ENCODE data around the gene DPEP2. TPM values are rescaled to one million over a fixed set of nuclear protein-coding genes. Genes with fewer than 3 reads are reported as not detected.

Gene DPEP2
- total RNA-seq, 2 donors from 2014 or later, result 42.7 to 51.2 TPM

GRCh38 chr16:67951485-67951884, 47.8 kb downstream of the DPEP2 start:
- Mint-ChIP-seq H3K27me3 (no peaks in the 10 kb centered on the region), H3K4me1 (peaks cover 3% of the 10 kb centered on the region), H3K4me3 (no peak overlapping the region), H3K27ac (no peak overlapping the region), H3K36me3 (ENCODE audit: low read depth) (no peaks in the 10 kb centered on the region)
- no peaks in the 10 kb centered on the region for H3K9me3 ChIP-seq (ENCODE audit: control insufficient read depth, low read length, poor library complexity, severe bottlenecking)
- no peak for DNase-seq
- no peak for ATAC-seq

DNA sequence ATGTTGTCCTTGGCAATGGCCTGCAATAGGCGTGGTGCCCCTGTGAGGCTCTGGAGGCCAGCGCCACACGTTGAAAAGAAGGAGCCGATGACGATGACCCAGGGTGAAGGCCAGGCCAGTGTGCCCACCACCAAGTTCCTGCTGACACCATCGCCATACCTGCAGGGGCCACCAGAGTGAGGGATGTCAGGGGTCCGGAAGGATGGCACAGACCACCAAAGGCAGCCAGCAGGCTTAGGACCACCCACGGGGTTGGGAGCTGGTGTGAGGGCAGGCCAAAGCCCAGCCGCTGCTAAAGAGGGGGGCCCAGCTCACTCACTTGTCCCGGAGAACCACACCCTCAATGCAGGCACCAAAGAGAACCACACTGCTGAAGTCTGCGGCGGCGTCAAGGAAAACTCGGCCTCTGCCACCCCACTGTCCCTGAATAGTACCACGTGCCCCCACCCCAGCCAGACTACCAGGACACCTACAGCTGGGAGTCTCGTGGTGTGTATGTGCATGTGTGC, 48.9 kb downstream of the DPEP2 start:
- no peaks in the 10 kb centered on the region for H3K27me3 Mint-ChIP-seq
- DNase-seq, result no peak
- no peaks in the 10 kb centered on the region for H3K36me3 Mint-ChIP-seq (ENCODE audit: low read depth)
- ATAC-seq, result no peak
- H3K4me3 Mint-ChIP-seq, result no peak overlapping the region
- no peak overlapping the region for H3K27ac Mint-ChIP-seq
- H3K9me3 ChIP-seq (ENCODE audit: control insufficient read depth, low read length, poor library complexity, severe bottlenecking), result no peaks in the 10 kb centered on the region
- H3K4me1 Mint-ChIP-seq, result peaks cover 3% of the 10 kb centered on the region

GRCh38 chr16:67949645-67950044, 49.6 kb downstream of the DPEP2 start:
- H3K4me1 Mint-ChIP-seq, result peaks cover 3% of the 10 kb centered on the region
- ATAC-seq, result no peak
- no peaks in the 10 kb centered on the region for H3K9me3 ChIP-seq (ENCODE audit: control insufficient read depth, low read length, poor library complexity, severe bottlenecking)
- no peak overlapping the region for H3K27ac Mint-ChIP-seq
- H3K27me3 Mint-ChIP-seq, result no peaks in the 10 kb centered on the region
- no peak for DNase-seq
- H3K4me3 Mint-ChIP-seq, result no peak overlapping the region
- no peaks in the 10 kb centered on the region for H3K36me3 Mint-ChIP-seq (ENCODE audit: low read depth)

GRCh38 chr16:67948015-67948414, 51.3 kb downstream of the DPEP2 start:
- DNase-seq, result no peak
- H3K4me3 Mint-ChIP-seq, result no peak overlapping the region
- H3K9me3 ChIP-seq (ENCODE audit: control insufficient read depth, low read length, poor library complexity, severe bottlenecking), result no peaks in the 10 kb centered on the region
- H3K27ac Mint-ChIP-seq, result peak overlapping the region; percentile 70
- H3K36me3 Mint-ChIP-seq (ENCODE audit: low read depth), result no peaks in the 10 kb centered on the region
- no peak for ATAC-seq
- H3K4me1 Mint-ChIP-seq, result peaks cover 3% of the 10 kb centered on the region
- H3K27me3 Mint-ChIP-seq, result no peaks in the 10 kb centered on the region

- H3K36me3 Mint-ChIP-seq (ENCODE audit: low read depth), result no peaks in the 10 kb centered on the region
- H3K9me3 ChIP-seq (ENCODE audit: control insufficient read depth, low read length, poor library complexity, severe bottlenecking), result no peaks in the 10 kb centered on the region
- no peaks in the 10 kb centered on the region for H3K27me3 Mint-ChIP-seq
- no peak for DNase-seq
- H3K4me3 Mint-ChIP-seq, result no peak overlapping the region
- ATAC-seq, result no peak
- peaks cover 5% of the 10 kb centered on the region for H3K4me1 Mint-ChIP-seq
- H3K27ac Mint-ChIP-seq, result no peak overlapping the region
Measured at GRCh38 chr16:67946966-67947558, 52.2 kb downstream of the DPEP2 start.

GRCh38 chr16:67946128-67946569, 53.1 kb downstream of the DPEP2 start:
- H3K9me3 ChIP-seq (ENCODE audit: control insufficient read depth, low read length, poor library complexity, severe bottlenecking), result no peaks in the 10 kb centered on the region
- H3K27ac Mint-ChIP-seq, result no peak overlapping the region
- H3K4me3 Mint-ChIP-seq, result no peak overlapping the region
- ATAC-seq (no peak), DNase-seq (no peak)
- H3K27me3 Mint-ChIP-seq, result no peaks in the 10 kb centered on the region
- no peaks in the 10 kb centered on the region for H3K36me3 Mint-ChIP-seq (ENCODE audit: low read depth)
- H3K4me1 Mint-ChIP-seq, result peaks cover 8% of the 10 kb centered on the region

DNA sequence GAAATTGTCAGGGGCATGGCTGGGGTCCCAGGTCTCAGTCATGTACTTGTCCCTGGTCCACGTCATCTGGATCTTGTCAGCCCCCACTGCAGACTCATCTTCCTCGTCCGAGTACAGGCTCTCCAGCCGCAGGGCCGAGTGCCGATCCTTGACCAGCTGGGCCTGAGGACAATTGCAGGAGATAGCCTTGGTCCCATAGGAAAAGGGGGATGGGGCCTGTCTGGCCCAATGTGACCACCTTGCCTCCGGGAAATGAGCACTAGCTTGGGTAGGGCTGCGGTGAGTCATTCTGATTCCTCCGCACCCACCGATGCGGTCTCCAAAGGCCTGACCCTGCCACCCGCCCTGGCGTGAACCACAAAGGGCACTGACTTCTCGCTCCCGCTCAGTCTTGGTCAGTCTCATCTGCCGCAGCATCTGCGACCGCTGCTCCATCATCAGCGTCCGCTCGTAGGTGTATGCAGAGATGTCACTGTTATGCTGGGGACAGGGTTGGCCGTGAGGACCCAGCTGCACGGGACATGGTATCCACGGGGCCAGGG, 53.8 kb downstream of the DPEP2 start:
- no peak for ATAC-seq
- Mint-ChIP-seq H3K27ac (no peak overlapping the region), H3K36me3 (ENCODE audit: low read depth) (no peaks in the 10 kb centered on the region), H3K27me3 (no peaks in the 10 kb centered on the region), H3K4me3 (no peak overlapping the region), H3K4me1 (peaks cover 8% of the 10 kb centered on the region)
- no peak for DNase-seq
- H3K9me3 ChIP-seq (ENCODE audit: control insufficient read depth, low read length, poor library complexity, severe bottlenecking), result no peaks in the 10 kb centered on the region

GRCh38 chr16:67944690-67945391, 54.4 kb downstream of the DPEP2 start:
- no peak for ATAC-seq
- Mint-ChIP-seq H3K36me3 (ENCODE audit: low read depth) (no peaks in the 10 kb centered on the region), H3K27ac (no peak overlapping the region), H3K4me1 (peaks cover 14% of the 10 kb centered on the region), H3K27me3 (no peaks in the 10 kb centered on the region), H3K4me3 (no peak overlapping the region)
- no peaks in the 10 kb centered on the region for H3K9me3 ChIP-seq (ENCODE audit: control insufficient read depth, low read length, poor library complexity, severe bottlenecking)
- DNase-seq, result no peak

- no peak for ATAC-seq
- H3K27ac Mint-ChIP-seq, result no peak within 1 kb of the TSS
Measured at GRCh38 chr16:67943619-67944504, 55.4 kb downstream of the DPEP2 start, which contains the start of gene LCAT. LCAT (minus strand) TSS chr16:67944120; CDS start chr16:67944101, 19 bp downstream.

DNA sequence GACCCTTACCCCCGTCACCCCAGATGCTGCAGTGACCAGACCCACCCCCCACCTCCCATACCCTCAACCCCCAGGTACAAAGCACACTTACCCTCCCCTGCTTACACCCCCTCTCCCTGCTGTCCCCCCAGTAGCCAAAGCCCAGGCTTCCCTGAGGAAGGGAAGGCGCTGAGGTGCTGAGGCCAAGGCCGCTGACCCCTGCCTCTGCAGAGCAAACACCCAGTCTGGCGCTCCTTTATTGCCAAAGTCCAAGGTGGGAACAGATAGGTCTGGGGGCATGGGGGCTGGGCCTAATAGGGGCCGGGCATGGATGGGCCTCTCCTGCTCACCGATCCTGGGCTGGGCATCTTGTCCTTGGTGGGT, 56.0 kb downstream of the DPEP2 start:
- DNase-seq, result no peak
- no peak overlapping the region for H3K4me3 Mint-ChIP-seq
- H3K9me3 ChIP-seq (ENCODE audit: control insufficient read depth, low read length, poor library complexity, severe bottlenecking), result no peaks in the 10 kb centered on the region
- no peaks in the 10 kb centered on the region for H3K36me3 Mint-ChIP-seq (ENCODE audit: low read depth)
- no peaks in the 10 kb centered on the region for H3K27me3 Mint-ChIP-seq
- peaks cover 16% of the 10 kb centered on the region for H3K4me1 Mint-ChIP-seq
- H3K27ac Mint-ChIP-seq, result no peak overlapping the region
- ATAC-seq, result no peak

More at GRCh38 chr16:67943619-67944504, 55.4 kb downstream of the DPEP2 start, which contains the start of gene LCAT:
- Mint-ChIP-seq H3K27me3 (no peaks in the 10 kb centered on the region), H3K4me1 (peaks cover 17% of the 10 kb centered on the region), H3K4me3 (no peak within 1 kb of the TSS), H3K36me3 (ENCODE audit: low read depth) (no peaks in the 10 kb centered on the region)
- H3K9me3 ChIP-seq (ENCODE audit: control insufficient read depth, low read length, poor library complexity, severe bottlenecking), result no peaks in the 10 kb centered on the region
- DNase-seq, result no peak

GRCh38 chr16:67942510-67943255, 56.6 kb downstream of the DPEP2 start:
- no peak overlapping the region for H3K4me3 Mint-ChIP-seq
- no peaks in the 10 kb centered on the region for H3K9me3 ChIP-seq (ENCODE audit: control insufficient read depth, low read length, poor library complexity, severe bottlenecking)
- ATAC-seq (no peak), DNase-seq (no peak)
- peak overlapping the region; percentile 53 for H3K27ac Mint-ChIP-seq
- H3K27me3 Mint-ChIP-seq, result no peaks in the 10 kb centered on the region
- H3K4me1 Mint-ChIP-seq, result peaks cover 15% of the 10 kb centered on the region
- H3K36me3 Mint-ChIP-seq (ENCODE audit: low read depth), result no peaks in the 10 kb centered on the region

DNA sequence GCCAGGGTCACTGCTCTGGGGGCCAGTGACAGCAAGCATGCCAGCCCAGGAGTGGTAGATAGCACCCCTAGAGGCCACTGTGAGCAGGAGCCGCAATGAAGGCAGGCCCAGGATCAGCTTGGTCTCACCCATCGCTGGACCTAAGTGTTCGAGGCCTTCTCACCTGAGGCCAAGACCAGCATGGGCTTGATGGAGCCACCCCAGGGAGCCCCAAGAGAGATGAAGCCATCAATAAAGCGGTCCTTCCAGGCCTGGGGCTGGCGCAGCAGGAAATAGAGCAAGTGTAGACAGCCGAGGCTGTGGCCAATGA, 57.1 kb downstream of the DPEP2 start:
- DNase-seq (no peak), ATAC-seq (peak; percentile 67)
- no peaks in the 10 kb centered on the region for H3K9me3 ChIP-seq (ENCODE audit: control insufficient read depth, low read length, poor library complexity, severe bottlenecking)
- Mint-ChIP-seq H3K27me3 (no peaks in the 10 kb centered on the region), H3K4me3 (no peak overlapping the region), H3K4me1 (peaks cover 17% of the 10 kb centered on the region), H3K36me3 (ENCODE audit: low read depth) (no peaks in the 10 kb centered on the region), H3K27ac (peak overlapping the region; percentile 53)
